ENCODE measurements around the gene ODF2. TPM values are rescaled to one million over a fixed set of nuclear protein-coding genes. Genes with fewer than 3 reads are reported as not detected.

Gene ODF2
- polyA plus RNA-seq, 1 of the 3 experiments (the other 2 are of a cell fraction): 35.7 TPM

DNA sequence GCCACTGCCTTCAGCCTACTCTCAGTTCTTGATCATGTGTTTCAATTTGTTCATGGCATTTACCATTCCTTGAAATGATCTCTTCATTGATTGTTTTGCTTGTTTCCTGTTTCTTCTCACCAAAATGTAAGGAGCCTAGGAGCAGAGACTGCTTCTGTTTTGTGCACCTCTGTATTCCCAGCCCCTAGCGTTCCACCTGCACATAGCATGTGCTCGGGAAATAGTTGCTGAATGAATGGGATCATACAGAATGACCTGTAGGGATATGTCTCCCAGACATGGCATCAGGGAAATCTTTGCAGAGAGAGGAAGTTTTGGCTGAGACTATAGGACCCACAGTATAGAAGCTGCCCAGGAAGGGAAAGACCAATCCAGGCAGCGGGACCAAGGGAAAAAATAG lies 41.3 kb upstream of the ODF2 start:
- Histone ChIP-seq H3K4me1 (ENCODE audit: control insufficient read depth in 1 of 2, insufficient read depth in 2 of 2, low read depth in 1 of 2, low read length in 1 of 2) (peaks cover 0 to 8% of the 10 kb centered on the region in 2 experiments; a peak in 1 of 4 replicates), H3K79me2 (ENCODE audit: insufficient read depth) (no peaks in the 10 kb centered on the region), H3K4me2 (no peak overlapping the region), H3K27me3 (ENCODE audit: insufficient read depth) (no peaks in the 10 kb centered on the region; the same call in 1 of the 2 replicates), H2AFZ (ENCODE audit: low read depth) (no peak overlapping the region), H3K9me2 (no peaks in the 10 kb centered on the region), H3K4me3 (ENCODE audit: low read depth in 2 of 2, low read length in 1 of 2) (no peak overlapping the region), H4K20me1 (ENCODE audit: insufficient read depth) (no peaks in the 10 kb centered on the region), H3K36me3 (replicated peaks in 1 of 2; ENCODE audit: control insufficient read depth in 1 of 2, insufficient read depth in 2 of 2, low read length in 1 of 2) (no peaks in the 10 kb centered on the region), H3K9me3 (no peaks in the 10 kb centered on the region), H3K9ac (no peak overlapping the region), H3F3A (replicated peaks; ENCODE audit: insufficient read depth) (no peaks in the 10 kb centered on the region), H3K27ac (ENCODE audit: low read depth in 2 of 2, low read length in 1 of 2) (no peak overlapping the region)
- ChIA-PET CTCF (interaction anchor here (0.5 to 9.3 kb wide), 4 partner anchors 25 to 96 kb away, joined by 3 to 113 read pairs (median 3); no protein-coding TSS in a partner anchor), POLR2A (no interaction called here)
- WGBS (ENCODE audit: low lambda C conversion rate): 43% methylated on average over 3 of the region's 3 CpGs
- no peak for DNase-seq
- TF ChIP-seq EP300 (IDR thresholded peaks at IDR 0.05; ENCODE audit: borderline replicate concordance in 1 of 2, low read depth in 1 of 2, low read length in 1 of 2): no peak
- no peak for TF ChIP-seq POLR2AphosphoS5 (IDR thresholded peaks at IDR 0.05; ENCODE audit: low read depth, low read length)
- TF ChIP-seq, protein P1, sequence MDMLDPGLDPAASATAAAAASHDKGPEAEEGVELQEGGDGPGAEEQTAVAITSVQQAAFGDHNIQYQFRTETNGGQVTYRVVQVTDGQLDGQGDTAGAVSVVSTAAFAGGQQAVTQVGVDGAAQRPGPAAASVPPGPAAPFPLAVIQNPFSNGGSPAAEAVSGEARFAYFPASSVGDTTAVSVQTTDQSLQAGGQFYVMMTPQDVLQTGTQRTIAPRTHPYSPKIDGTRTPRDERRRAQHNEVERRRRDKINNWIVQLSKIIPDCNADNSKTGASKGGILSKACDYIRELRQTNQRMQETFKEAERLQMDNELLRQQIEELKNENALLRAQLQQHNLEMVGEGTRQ (IDR thresholded peaks at IDR 0.05; ENCODE audit: borderline replicate concordance, low read depth, low read length): no peak
- TF ChIP-seq TAF1 (IDR thresholded peaks at IDR 0.05; ENCODE audit: borderline replicate concordance, low read depth, low read length): no peak
- no peak for TF ChIP-seq GATA2 (CRISPR knock-in tag; IDR thresholded peaks at IDR 0.05)
- TF ChIP-seq FOXJ3 (CRISPR knock-in tag; IDR thresholded peaks at IDR 0.05): no peak
- no peak for TF ChIP-seq GABPA (IDR thresholded peaks at IDR 0.05; ENCODE audit: low read depth)
- TF ChIP-seq, protein P2, sequence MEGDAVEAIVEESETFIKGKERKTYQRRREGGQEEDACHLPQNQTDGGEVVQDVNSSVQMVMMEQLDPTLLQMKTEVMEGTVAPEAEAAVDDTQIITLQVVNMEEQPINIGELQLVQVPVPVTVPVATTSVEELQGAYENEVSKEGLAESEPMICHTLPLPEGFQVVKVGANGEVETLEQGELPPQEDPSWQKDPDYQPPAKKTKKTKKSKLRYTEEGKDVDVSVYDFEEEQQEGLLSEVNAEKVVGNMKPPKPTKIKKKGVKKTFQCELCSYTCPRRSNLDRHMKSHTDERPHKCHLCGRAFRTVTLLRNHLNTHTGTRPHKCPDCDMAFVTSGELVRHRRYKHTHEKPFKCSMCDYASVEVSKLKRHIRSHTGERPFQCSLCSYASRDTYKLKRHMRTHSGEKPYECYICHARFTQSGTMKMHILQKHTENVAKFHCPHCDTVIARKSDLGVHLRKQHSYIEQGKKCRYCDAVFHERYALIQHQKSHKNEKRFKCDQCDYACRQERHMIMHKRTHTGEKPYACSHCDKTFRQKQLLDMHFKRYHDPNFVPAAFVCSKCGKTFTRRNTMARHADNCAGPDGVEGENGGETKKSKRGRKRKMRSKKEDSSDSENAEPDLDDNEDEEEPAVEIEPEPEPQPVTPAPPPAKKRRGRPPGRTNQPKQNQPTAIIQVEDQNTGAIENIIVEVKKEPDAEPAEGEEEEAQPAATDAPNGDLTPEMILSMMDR (IDR thresholded peaks at IDR 0.05): no peak
- TF ChIP-seq, protein P3, sequence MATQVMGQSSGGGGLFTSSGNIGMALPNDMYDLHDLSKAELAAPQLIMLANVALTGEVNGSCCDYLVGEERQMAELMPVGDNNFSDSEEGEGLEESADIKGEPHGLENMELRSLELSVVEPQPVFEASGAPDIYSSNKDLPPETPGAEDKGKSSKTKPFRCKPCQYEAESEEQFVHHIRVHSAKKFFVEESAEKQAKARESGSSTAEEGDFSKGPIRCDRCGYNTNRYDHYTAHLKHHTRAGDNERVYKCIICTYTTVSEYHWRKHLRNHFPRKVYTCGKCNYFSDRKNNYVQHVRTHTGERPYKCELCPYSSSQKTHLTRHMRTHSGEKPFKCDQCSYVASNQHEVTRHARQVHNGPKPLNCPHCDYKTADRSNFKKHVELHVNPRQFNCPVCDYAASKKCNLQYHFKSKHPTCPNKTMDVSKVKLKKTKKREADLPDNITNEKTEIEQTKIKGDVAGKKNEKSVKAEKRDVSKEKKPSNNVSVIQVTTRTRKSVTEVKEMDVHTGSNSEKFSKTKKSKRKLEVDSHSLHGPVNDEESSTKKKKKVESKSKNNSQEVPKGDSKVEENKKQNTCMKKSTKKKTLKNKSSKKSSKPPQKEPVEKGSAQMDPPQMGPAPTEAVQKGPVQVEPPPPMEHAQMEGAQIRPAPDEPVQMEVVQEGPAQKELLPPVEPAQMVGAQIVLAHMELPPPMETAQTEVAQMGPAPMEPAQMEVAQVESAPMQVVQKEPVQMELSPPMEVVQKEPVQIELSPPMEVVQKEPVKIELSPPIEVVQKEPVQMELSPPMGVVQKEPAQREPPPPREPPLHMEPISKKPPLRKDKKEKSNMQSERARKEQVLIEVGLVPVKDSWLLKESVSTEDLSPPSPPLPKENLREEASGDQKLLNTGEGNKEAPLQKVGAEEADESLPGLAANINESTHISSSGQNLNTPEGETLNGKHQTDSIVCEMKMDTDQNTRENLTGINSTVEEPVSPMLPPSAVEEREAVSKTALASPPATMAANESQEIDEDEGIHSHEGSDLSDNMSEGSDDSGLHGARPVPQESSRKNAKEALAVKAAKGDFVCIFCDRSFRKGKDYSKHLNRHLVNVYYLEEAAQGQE (IDR thresholded peaks at IDR 0.05; ENCODE audit: low read depth, low read length): no peak
- TF ChIP-seq, protein P4, sequence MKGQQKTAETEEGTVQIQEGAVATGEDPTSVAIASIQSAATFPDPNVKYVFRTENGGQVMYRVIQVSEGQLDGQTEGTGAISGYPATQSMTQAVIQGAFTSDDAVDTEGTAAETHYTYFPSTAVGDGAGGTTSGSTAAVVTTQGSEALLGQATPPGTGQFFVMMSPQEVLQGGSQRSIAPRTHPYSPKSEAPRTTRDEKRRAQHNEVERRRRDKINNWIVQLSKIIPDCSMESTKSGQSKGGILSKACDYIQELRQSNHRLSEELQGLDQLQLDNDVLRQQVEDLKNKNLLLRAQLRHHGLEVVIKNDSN (IDR thresholded peaks at IDR 0.05; ENCODE audit: borderline replicate concordance, low read depth): no peak
- no peak for TF ChIP-seq FOSL2 (IDR thresholded peaks at IDR 0.05; ENCODE audit: borderline replicate concordance, low read depth)
- TF ChIP-seq ELF1 (IDR thresholded peaks at IDR 0.05): no peak
